ENCODE data around the gene DNMT3B. TPM values are rescaled to one million over a fixed set of nuclear protein-coding genes. Genes with fewer than 3 reads are reported as not detected.

DNMT3B gene
- total and polyA plus RNA-seq, 2 experiments from 2014 or later = 711 to 2,222 TPM

DNA sequence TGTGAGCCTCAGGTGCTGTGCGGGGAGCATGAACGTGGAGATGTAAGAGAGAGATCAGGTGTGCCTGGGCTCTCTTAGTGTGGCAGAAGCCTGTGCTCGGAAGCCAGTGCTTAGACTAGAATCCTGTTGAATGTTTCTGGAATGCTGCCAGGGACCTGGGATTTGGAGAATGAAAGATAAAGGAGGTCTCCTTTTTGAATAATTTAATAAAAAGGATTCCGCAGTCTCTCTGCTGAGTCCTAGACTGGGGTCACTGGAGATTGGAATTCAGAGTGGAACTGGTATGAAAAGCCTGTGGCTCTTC is 77.7 kb downstream of the DNMT3B start (continued):
- TF ChIP-seq, protein P1, sequence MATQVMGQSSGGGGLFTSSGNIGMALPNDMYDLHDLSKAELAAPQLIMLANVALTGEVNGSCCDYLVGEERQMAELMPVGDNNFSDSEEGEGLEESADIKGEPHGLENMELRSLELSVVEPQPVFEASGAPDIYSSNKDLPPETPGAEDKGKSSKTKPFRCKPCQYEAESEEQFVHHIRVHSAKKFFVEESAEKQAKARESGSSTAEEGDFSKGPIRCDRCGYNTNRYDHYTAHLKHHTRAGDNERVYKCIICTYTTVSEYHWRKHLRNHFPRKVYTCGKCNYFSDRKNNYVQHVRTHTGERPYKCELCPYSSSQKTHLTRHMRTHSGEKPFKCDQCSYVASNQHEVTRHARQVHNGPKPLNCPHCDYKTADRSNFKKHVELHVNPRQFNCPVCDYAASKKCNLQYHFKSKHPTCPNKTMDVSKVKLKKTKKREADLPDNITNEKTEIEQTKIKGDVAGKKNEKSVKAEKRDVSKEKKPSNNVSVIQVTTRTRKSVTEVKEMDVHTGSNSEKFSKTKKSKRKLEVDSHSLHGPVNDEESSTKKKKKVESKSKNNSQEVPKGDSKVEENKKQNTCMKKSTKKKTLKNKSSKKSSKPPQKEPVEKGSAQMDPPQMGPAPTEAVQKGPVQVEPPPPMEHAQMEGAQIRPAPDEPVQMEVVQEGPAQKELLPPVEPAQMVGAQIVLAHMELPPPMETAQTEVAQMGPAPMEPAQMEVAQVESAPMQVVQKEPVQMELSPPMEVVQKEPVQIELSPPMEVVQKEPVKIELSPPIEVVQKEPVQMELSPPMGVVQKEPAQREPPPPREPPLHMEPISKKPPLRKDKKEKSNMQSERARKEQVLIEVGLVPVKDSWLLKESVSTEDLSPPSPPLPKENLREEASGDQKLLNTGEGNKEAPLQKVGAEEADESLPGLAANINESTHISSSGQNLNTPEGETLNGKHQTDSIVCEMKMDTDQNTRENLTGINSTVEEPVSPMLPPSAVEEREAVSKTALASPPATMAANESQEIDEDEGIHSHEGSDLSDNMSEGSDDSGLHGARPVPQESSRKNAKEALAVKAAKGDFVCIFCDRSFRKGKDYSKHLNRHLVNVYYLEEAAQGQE (IDR thresholded peaks at IDR 0.05; ENCODE audit: unreplicated experiment) = no peak
- TF ChIP-seq, protein P2, sequence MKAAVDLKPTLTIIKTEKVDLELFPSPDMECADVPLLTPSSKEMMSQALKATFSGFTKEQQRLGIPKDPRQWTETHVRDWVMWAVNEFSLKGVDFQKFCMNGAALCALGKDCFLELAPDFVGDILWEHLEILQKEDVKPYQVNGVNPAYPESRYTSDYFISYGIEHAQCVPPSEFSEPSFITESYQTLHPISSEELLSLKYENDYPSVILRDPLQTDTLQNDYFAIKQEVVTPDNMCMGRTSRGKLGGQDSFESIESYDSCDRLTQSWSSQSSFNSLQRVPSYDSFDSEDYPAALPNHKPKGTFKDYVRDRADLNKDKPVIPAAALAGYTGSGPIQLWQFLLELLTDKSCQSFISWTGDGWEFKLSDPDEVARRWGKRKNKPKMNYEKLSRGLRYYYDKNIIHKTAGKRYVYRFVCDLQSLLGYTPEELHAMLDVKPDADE (IDR thresholded peaks at IDR 0.05) = no peak
- no peak for TF ChIP-seq JUNB (IDR thresholded peaks at IDR 0.05; ENCODE audit: unreplicated experiment)

DNA sequence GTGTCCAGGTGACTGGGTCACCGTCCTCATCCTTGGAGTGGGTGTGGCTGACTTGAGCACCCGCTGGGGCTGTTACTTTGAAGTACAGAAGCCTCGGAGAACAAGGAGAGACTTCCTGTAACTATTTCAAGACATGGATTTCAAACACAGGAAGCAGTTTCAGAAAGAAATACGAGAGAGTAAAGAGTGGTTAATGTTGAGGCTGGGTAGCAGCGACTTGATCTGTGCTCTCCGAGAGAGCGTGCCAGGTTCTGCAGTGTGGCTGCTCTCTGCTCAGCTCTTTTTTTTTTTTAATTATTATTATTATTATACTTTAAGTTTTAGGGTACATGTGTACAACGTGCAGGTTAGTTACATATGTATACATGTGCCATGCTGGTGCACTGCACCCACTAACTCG is 79.0 kb downstream of the DNMT3B start:
- no peak overlapping the region for H3K27ac Mint-ChIP-seq
- H2AFZ ChIP-seq = no peak overlapping the region
- H3K4me2 ChIP-seq = no peak overlapping the region
- H3K27me3 ChIP-seq (ENCODE audit: insufficient read depth) = no peaks in the 10 kb centered on the region
- peaks cover 35% of the 10 kb centered on the region for H3K36me3 ChIP-seq (ENCODE audit: insufficient read depth)
- no peaks in the 10 kb centered on the region for H3K9me2 ChIP-seq (ENCODE audit: insufficient read depth)
- peaks cover 88% of the 10 kb centered on the region for H3K79me2 ChIP-seq (replicated peaks; ENCODE audit: insufficient read depth)
- H3F3A ChIP-seq (replicated peaks; ENCODE audit: low read depth) = peaks cover 20% of the 10 kb centered on the region
- H3K4me3 Mint-ChIP-seq = no peak overlapping the region
- H3K4me1 ChIP-seq (ENCODE audit: insufficient read depth) = no peaks in the 10 kb centered on the region
- H3K27ac ChIP-seq (ENCODE audit: low read depth) = no peak overlapping the region
- H3K36me3 Mint-ChIP-seq (ENCODE audit: low read depth) = peaks cover 75% of the 10 kb centered on the region
- H4K20me1 ChIP-seq (replicated peaks; ENCODE audit: insufficient read depth) = peaks cover 38% of the 10 kb centered on the region
- DNase-seq (ENCODE audit: low spot score) (no peak), ATAC-seq (no peak)
- peaks cover 3% of the 10 kb centered on the region; the same call in 2 of the 3 replicates for H3K4me1 Mint-ChIP-seq
- peaks cover 6% of the 10 kb centered on the region for H3K27me3 Mint-ChIP-seq (ENCODE audit: insufficient read depth, low read depth, poor library complexity)
- no peak overlapping the region for H3K4me3 ChIP-seq
- no peaks in the 10 kb centered on the region for H3K9me3 Mint-ChIP-seq
- TF ChIP-seq, protein P1 (IDR thresholded peaks at IDR 0.05; ENCODE audit: unreplicated experiment) = no peak
- no peak for TF ChIP-seq EZH2phosphoT487 (IDR thresholded peaks at IDR 0.05; ENCODE audit: unreplicated experiment)
- TF ChIP-seq JUNB (IDR thresholded peaks at IDR 0.05; ENCODE audit: unreplicated experiment) = no peak
- TF ChIP-seq NANOG (IDR thresholded peaks at IDR 0.05; ENCODE audit: borderline replicate concordance) = no peak
- no peak for TF ChIP-seq POLR2AphosphoS5 (IDR thresholded peaks at IDR 0.05; ENCODE audit: low read depth)
- TF ChIP-seq ZNF114 (CRISPR knock-in tag; IDR thresholded peaks at IDR 0.05) = no peak
- TF ChIP-seq STAT1 (IDR thresholded peaks at IDR 0.05; ENCODE audit: unreplicated experiment) = no peak
- TF ChIP-seq EZH2 (IDR thresholded peaks at IDR 0.05; ENCODE audit: low read depth, unreplicated experiment) = no peak
- TF ChIP-seq ZNF331 (CRISPR knock-in tag; IDR thresholded peaks at IDR 0.05; ENCODE audit: low read depth) = no peak
- TF ChIP-seq, protein P3, sequence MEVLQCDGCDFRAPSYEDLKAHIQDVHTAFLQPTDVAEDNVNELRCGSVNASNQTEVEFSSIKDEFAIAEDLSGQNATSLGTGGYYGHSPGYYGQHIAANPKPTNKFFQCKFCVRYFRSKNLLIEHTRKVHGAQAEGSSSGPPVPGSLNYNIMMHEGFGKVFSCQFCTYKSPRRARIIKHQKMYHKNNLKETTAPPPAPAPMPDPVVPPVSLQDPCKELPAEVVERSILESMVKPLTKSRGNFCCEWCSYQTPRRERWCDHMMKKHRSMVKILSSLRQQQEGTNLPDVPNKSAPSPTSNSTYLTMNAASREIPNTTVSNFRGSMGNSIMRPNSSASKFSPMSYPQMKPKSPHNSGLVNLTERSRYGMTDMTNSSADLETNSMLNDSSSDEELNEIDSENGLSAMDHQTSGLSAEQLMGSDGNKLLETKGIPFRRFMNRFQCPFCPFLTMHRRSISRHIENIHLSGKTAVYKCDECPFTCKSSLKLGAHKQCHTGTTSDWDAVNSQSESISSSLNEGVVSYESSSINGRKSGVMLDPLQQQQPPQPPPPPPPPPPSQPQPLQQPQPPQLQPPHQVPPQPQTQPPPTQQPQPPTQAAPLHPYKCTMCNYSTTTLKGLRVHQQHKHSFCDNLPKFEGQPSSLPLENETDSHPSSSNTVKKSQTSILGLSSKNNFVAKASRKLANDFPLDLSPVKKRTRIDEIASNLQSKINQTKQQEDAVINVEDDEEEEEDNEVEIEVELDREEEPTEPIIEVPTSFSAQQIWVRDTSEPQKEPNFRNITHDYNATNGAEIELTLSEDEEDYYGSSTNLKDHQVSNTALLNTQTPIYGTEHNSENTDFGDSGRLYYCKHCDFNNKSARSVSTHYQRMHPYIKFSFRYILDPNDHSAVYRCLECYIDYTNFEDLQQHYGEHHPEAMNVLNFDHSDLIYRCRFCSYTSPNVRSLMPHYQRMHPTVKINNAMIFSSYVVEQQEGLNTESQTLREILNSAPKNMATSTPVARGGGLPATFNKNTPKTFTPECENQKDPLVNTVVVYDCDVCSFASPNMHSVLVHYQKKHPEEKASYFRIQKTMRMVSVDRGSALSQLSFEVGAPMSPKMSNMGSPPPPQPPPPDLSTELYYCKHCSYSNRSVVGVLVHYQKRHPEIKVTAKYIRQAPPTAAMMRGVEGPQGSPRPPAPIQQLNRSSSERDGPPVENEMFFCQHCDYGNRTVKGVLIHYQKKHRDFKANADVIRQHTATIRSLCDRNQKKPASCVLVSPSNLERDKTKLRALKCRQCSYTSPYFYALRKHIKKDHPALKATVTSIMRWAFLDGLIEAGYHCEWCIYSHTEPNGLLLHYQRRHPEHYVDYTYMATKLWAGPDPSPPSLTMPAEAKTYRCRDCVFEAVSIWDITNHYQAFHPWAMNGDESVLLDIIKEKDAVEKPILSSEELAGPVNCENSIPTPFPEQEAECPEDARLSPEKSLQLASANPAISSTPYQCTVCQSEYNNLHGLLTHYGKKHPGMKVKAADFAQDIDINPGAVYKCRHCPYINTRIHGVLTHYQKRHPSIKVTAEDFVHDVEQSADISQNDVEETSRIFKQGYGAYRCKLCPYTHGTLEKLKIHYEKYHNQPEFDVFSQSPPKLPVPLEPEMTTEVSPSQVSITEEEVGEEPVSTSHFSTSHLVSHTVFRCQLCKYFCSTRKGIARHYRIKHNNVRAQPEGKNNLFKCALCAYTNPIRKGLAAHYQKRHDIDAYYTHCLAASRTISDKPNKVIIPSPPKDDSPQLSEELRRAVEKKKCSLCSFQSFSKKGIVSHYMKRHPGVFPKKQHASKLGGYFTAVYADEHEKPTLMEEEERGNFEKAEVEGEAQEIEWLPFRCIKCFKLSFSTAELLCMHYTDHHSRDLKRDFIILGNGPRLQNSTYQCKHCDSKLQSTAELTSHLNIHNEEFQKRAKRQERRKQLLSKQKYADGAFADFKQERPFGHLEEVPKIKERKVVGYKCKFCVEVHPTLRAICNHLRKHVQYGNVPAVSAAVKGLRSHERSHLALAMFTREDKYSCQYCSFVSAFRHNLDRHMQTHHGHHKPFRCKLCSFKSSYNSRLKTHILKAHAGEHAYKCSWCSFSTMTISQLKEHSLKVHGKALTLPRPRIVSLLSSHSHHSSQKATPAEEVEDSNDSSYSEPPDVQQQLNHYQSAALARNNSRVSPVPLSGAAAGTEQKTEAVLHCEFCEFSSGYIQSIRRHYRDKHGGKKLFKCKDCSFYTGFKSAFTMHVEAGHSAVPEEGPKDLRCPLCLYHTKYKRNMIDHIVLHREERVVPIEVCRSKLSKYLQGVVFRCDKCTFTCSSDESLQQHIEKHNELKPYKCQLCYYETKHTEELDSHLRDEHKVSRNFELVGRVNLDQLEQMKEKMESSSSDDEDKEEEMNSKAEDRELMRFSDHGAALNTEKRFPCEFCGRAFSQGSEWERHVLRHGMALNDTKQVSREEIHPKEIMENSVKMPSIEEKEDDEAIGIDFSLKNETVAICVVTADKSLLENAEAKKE (CRISPR knock-in tag; IDR thresholded peaks at IDR 0.05) = no peak

All from GM23338 (cell line).